MM.1S (cell line): ENCODE measurements around the gene NRAP.

ENCODE experiments used
- DNase-seq: peaks from one replicate; pipeline ENCODE4 v3.0.0-alpha.2; 2015
- H2AFZ ChIP-seq: fragments of 300-600 bp; sonication (generic); 2 replicates; pipeline ENCODE4 v1.6.0; 2016; ENCODE audit warnings: antibody characterized with exemption, low read length
- H3F3A ChIP-seq: fragments of 300-600 bp; sonication (generic); 2 replicates; pipeline ENCODE4 v1.6.1; 2016; ENCODE audit warnings: mild to moderate bottlenecking, antibody characterized with exemption, low read length, moderate library complexity, mixed read lengths; ENCODE audit not compliant: insufficient read depth
- H3K27ac ChIP-seq: fragments of 300-600 bp; sonication (generic); 2 replicates; pipeline ENCODE4 v1.5.1; 2016; ENCODE audit warnings: mild to moderate bottlenecking, low read length
- H3K27me3 ChIP-seq: fragments of 300-600 bp; sonication (generic); replicated peaks from 2 replicates; pipeline ENCODE4 v1.6.0; 2016; ENCODE audit warnings: low read length; ENCODE audit not compliant: insufficient read depth
- H3K36me3 ChIP-seq: fragments of 300-600 bp; sonication (generic); replicated peaks from 2 replicates; pipeline ENCODE4 v1.6.1; 2016; ENCODE audit warnings: mild to moderate bottlenecking, low read length, mixed read lengths; ENCODE audit not compliant: insufficient read depth
- H3K4me1 ChIP-seq: fragments of 300-600 bp; sonication (generic); 2 replicates; pipeline ENCODE4 v1.6.1; 2016; ENCODE audit warnings: low read length, mixed read lengths
- H3K4me2 ChIP-seq: fragments of 300-600 bp; sonication (generic); 2 replicates; pipeline ENCODE4 v1.6.0; 2016; ENCODE audit warnings: low read depth, low read length
- H3K4me3 ChIP-seq: fragments of 300-600 bp; sonication (generic); 2 replicates; pipeline ENCODE4 v1.5.1; 2016; ENCODE audit warnings: low read length, mixed read lengths
- H3K79me2 ChIP-seq: fragments of 300-600 bp; sonication (generic); 2 replicates; pipeline ENCODE4 v1.6.1; 2016; ENCODE audit warnings: mixed run types, low read length, mixed read lengths
- H3K9ac ChIP-seq: fragments of 300-600 bp; sonication (generic); 2 replicates; pipeline ENCODE4 v1.6.1; 2016; ENCODE audit warnings: low read length, mixed read lengths
- H3K9me2 ChIP-seq: fragments of 300-600 bp; sonication (generic); replicated peaks from 2 replicates; pipeline ENCODE4 v1.6.1; 2016; ENCODE audit warnings: mild to moderate bottlenecking, low read length, mixed read lengths; ENCODE audit not compliant: insufficient read depth
- H3K9me3 ChIP-seq: fragments of 300-600 bp; sonication (generic); replicated peaks from 2 replicates; pipeline ENCODE4 v1.6.1; 2016; ENCODE audit warnings: mild to moderate bottlenecking, low read length, mixed read lengths; ENCODE audit not compliant: insufficient read depth
- H4K20me1 ChIP-seq: fragments of 300-600 bp; sonication (generic); 2 replicates; pipeline ENCODE4 v1.6.1; 2016; ENCODE audit warnings: mild to moderate bottlenecking, low read length, moderate library complexity, mixed read lengths; ENCODE audit not compliant: insufficient read depth
- EZH2 ChIP-seq: fragments of 300-600 bp; sonication (generic); optimal IDR thresholded peaks from 2 replicates; pipeline ENCODE3; 2017; ENCODE audit warnings: low read depth, mild to moderate bottlenecking, antibody characterized with exemption, low read length, mixed read lengths
- EZH2phosphoT487 ChIP-seq: fragments of 300-600 bp; sonication (generic); IDR thresholded peaks from 2 replicates; pipeline ENCODE4 v1.6.1; 2018; ENCODE audit warnings: antibody characterized with exemption, low read length
- TF ChIP-seq, protein P1 (sequence below): fragments of 300-600 bp; sonication (generic); IDR thresholded peaks from 2 replicates; pipeline ENCODE4 v1.5.1; 2016; ENCODE audit warnings: antibody characterized with exemption, low read length, mixed read lengths

The NRAP gene

DNA sequence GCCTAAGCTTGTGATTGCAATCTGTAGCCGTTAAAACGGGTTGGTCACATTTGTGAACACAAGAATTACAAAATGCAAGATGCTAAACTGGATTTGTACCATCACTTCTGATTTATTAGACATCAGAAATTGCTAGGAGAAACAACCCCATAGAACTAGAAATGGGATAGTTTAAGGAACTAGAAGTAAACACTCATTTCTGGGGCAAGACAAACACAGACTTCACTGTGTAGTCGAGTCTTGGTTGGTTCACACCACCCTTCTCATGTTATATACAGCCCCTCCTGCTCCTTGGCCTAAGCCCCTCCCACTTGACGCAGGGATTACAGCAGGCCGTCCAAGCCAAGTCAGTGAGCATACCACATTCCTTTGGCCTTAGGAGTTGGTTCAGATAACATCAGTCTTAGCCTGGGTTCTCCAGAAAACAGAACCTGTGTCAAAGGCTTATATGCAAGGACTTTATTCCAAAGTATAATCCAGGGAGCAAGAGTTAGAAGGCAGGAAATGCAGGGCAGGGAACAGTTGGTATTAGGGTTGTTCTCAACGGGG is 2.0 kb upstream of the NRAP start:
- Histone ChIP-seq H3K9me3 (no peaks in the 10 kb centered on the region), H3K4me3 (no peak overlapping the region), H3K4me1 (no peaks in the 10 kb centered on the region), H3F3A (no peaks in the 10 kb centered on the region), H4K20me1 (no peaks in the 10 kb centered on the region), H3K4me2 (no peak overlapping the region), H3K27me3 (no peaks in the 10 kb centered on the region), H2AFZ (no peak overlapping the region), H3K79me2 (no peaks in the 10 kb centered on the region), H3K27ac (no peak overlapping the region), H3K36me3 (no peaks in the 10 kb centered on the region), H3K9ac (no peak overlapping the region), H3K9me2 (no peaks in the 10 kb centered on the region)
- DNase-seq: no peak
- TF ChIP-seq, protein P1, sequence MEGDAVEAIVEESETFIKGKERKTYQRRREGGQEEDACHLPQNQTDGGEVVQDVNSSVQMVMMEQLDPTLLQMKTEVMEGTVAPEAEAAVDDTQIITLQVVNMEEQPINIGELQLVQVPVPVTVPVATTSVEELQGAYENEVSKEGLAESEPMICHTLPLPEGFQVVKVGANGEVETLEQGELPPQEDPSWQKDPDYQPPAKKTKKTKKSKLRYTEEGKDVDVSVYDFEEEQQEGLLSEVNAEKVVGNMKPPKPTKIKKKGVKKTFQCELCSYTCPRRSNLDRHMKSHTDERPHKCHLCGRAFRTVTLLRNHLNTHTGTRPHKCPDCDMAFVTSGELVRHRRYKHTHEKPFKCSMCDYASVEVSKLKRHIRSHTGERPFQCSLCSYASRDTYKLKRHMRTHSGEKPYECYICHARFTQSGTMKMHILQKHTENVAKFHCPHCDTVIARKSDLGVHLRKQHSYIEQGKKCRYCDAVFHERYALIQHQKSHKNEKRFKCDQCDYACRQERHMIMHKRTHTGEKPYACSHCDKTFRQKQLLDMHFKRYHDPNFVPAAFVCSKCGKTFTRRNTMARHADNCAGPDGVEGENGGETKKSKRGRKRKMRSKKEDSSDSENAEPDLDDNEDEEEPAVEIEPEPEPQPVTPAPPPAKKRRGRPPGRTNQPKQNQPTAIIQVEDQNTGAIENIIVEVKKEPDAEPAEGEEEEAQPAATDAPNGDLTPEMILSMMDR: no peak
- TF ChIP-seq EZH2 (no peak), EZH2phosphoT487 (no peak)

- Histone ChIP-seq H3K9me2 (no peaks in the 10 kb centered on the region), H3K4me1 (no peaks in the 10 kb centered on the region), H4K20me1 (no peaks in the 10 kb centered on the region), H3K9ac (no peak overlapping the region), H3K4me2 (no peak overlapping the region), H3F3A (no peaks in the 10 kb centered on the region), H3K79me2 (no peaks in the 10 kb centered on the region), H2AFZ (no peak overlapping the region), H3K36me3 (no peaks in the 10 kb centered on the region), H3K9me3 (no peaks in the 10 kb centered on the region), H3K27ac (no peak overlapping the region), H3K4me3 (no peak overlapping the region), H3K27me3 (no peaks in the 10 kb centered on the region)
- TF ChIP-seq, protein P1: no peak
- TF ChIP-seq EZH2phosphoT487 (no peak), EZH2 (no peak)
- no peak for DNase-seq
Measured at GRCh38 chr10:113665352-113665751, 1.5 kb upstream of the NRAP start.

GRCh38 chr10:113663142-113663541 is 699 bp downstream of the NRAP start:
- Histone ChIP-seq H3K4me3 (no peak overlapping the region), H4K20me1 (no peaks in the 10 kb centered on the region), H3K9me3 (no peaks in the 10 kb centered on the region), H3K27me3 (no peaks in the 10 kb centered on the region), H2AFZ (no peak overlapping the region), H3K27ac (no peak overlapping the region), H3K4me1 (no peaks in the 10 kb centered on the region), H3F3A (no peaks in the 10 kb centered on the region), H3K36me3 (no peaks in the 10 kb centered on the region), H3K79me2 (no peaks in the 10 kb centered on the region), H3K9ac (no peak overlapping the region), H3K4me2 (no peak overlapping the region), H3K9me2 (no peaks in the 10 kb centered on the region)
- DNase-seq: no peak
- TF ChIP-seq, protein P1: no peak
- no peak for TF ChIP-seq EZH2phosphoT487
- no peak for TF ChIP-seq EZH2
